Uterus (tissue), 2 donors: ENCODE results near the gene PPP3CA.

Experiments
- CTCF ChIP-seq, 4 experiments: fragments of 200-600 bp in 2 of 4; fragments of 450-650 bp in 2 of 4; sonication (generic) in 2 of 4; IDR thresholded peaks; one replicate each; pipeline ENCODE4 v1.5.1; 2016 to 2019; ENCODE audit warnings: antibody characterized with exemption in 4 of 4, mild to moderate bottlenecking in 2 of 4, moderate library complexity in 1 of 4
- POLR2A ChIP-seq, 2 donors: fragments of 450-650 bp; IDR thresholded peaks; one replicate each; pipeline ENCODE4 v1.6.1; 2016; ENCODE audit warnings: antibody characterized with exemption in 2 of 2, mild to moderate bottlenecking in 1 of 2, moderate library complexity in 1 of 2

GRCh38 chr4:101285985-101286384, 61.3 kb downstream of the PPP3CA start:
- TF ChIP-seq CTCF (IDR thresholded peaks at IDR 0.05) = no peak
- TF ChIP-seq POLR2A (IDR thresholded peaks at IDR 0.05) = no peak
